ENCODE results near the gene REPS1.

The REPS1 gene

GRCh38 chr6:139017227-139017626 lies 29.2 kb upstream of the REPS1 start:
- Histone ChIP-seq H3K27ac (ENCODE audit: extremely low read depth, low read depth, low read length) (no peak overlapping the region), H3K36me3 (ENCODE audit: control insufficient read depth in 2 of 2, insufficient read depth in 1 of 2, low read length in 2 of 2) (no peaks in the 10 kb centered on the region), H3K9me3 (ENCODE audit: control insufficient read depth, insufficient read depth, low read depth, low read length) (no peaks in the 10 kb centered on the region), H3K4me1 (ENCODE audit: control insufficient read depth, insufficient read depth, low read length) (no peaks in the 10 kb centered on the region; the same call in 1 of the 2 replicates), H3K4me3 (ENCODE audit: low read depth, low read length) (no peak overlapping the region)
- ChIA-PET CTCF (interaction anchor here (0.6 to 0.9 kb wide), 2 partner anchors 27 to 1157 kb away, joined by 3 to 4 read pairs; no protein-coding TSS in a partner anchor), POLR2A (no interaction called here)
- TF ChIP-seq FEZF1 (tag by site-specific recombination; IDR thresholded peaks at IDR 0.05) (0 out of 2 replicates have a peak, but pooled peaks have one; percentile 16), BCL11B (tag by site-specific recombination; IDR thresholded peaks at IDR 0.05; ENCODE audit: low read depth) (no peak), ZNF341 (tag by site-specific recombination; IDR thresholded peaks at IDR 0.05; ENCODE audit: low read depth) (no peak), ZNF610 (tag by site-specific recombination; IDR thresholded peaks at IDR 0.05; ENCODE audit: borderline replicate concordance) (no peak), ZNF221 (tag by site-specific recombination; IDR thresholded peaks at IDR 0.05; ENCODE audit: borderline replicate concordance) (no peak), SCRT2 (tag by site-specific recombination; IDR thresholded peaks at IDR 0.05) (no peak), TCF7L2 (IDR thresholded peaks at IDR 0.05; ENCODE audit: borderline replicate concordance, low read depth, low read length) (no peak), YY2 (tag by site-specific recombination; IDR thresholded peaks at IDR 0.05) (no peak), ZNF791 (tag by site-specific recombination; IDR thresholded peaks at IDR 0.05) (no peak), OSR2 (tag by site-specific recombination; IDR thresholded peaks at IDR 0.05) (no peak), ZNF335 (tag by site-specific recombination; conservative IDR thresholded peaks at IDR 0.05) (0 out of 2 replicates have a peak, but pooled peaks have one; percentile 55), GLI2 (tag by site-specific recombination; IDR thresholded peaks at IDR 0.05; ENCODE audit: borderline replicate concordance, low read depth) (no peak), ZNF548 (tag by site-specific recombination; IDR thresholded peaks at IDR 0.05) (no peak)
- TF ChIP-seq, protein P1, sequence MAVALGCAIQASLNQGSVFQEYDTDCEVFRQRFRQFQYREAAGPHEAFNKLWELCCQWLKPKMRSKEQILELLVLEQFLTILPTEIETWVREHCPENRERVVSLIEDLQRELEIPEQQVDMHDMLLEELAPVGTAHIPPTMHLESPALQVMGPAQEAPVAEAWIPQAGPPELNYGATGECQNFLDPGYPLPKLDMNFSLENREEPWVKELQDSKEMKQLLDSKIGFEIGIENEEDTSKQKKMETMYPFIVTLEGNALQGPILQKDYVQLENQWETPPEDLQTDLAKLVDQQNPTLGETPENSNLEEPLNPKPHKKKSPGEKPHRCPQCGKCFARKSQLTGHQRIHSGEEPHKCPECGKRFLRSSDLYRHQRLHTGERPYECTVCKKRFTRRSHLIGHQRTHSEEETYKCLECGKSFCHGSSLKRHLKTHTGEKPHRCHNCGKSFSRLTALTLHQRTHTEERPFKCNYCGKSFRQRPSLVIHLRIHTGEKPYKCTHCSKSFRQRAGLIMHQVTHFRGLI (tag by site-specific recombination; IDR thresholded peaks at IDR 0.05), result no peak

- no peak overlapping the region for H3K27ac ChIP-seq (ENCODE audit: extremely low read depth, low read depth, low read length)
- POLR2A ChIA-PET, result no interaction called here
- CTCF ChIA-PET, result interaction anchor here (0.6 to 0.9 kb wide), 2 partner anchors 26 to 1157 kb away, joined by 3 to 4 read pairs; no protein-coding TSS in a partner anchor
- no peaks in the 10 kb centered on the region for H3K9me3 ChIP-seq (ENCODE audit: control insufficient read depth, insufficient read depth, low read depth, low read length)
- H3K4me3 ChIP-seq (ENCODE audit: low read depth, low read length), result no peak overlapping the region
- TF ChIP-seq PRDM10 (tag by site-specific recombination; IDR thresholded peaks at IDR 0.05), result peak; percentile 87
- TF ChIP-seq ZNF654 (tag by site-specific recombination; IDR thresholded peaks at IDR 0.05; ENCODE audit: low read depth), result no peak
- no peaks in the 10 kb centered on the region for H3K36me3 ChIP-seq (ENCODE audit: control insufficient read depth in 2 of 2, insufficient read depth in 1 of 2, low read length in 2 of 2)
- H3K4me1 ChIP-seq (ENCODE audit: control insufficient read depth, insufficient read depth, low read length), result no peaks in the 10 kb centered on the region; the same call in 1 of the 2 replicates
Observed at GRCh38 chr6:139016337-139017213, 28.5 kb upstream of the REPS1 start.

Measured in HEK293 (cell line).